NB4 (cell line): ENCODE measurements around the gene ANKS1B.

Experiments used
- DNase-seq: peaks from one replicate; pipeline ENCODE4 v3.0.0; 2010; ENCODE audit warnings: low read depth
- H3K4me3 ChIP-seq: one replicate; pipeline ENCODE4 v1.5.1; 2011; ENCODE audit warnings: mild to moderate bottlenecking, low read depth, low read length, moderate library complexity
- MYC ChIP-seq: IDR thresholded peaks from 2 replicates; pipeline ENCODE4 v1.6.1; 2011; ENCODE audit warnings: low read depth, low read length
- POLR2A ChIP-seq: IDR thresholded peaks from 2 replicates; pipeline ENCODE4 v1.6.1; 2011; ENCODE audit warnings: mild to moderate bottlenecking; ENCODE audit not compliant: insufficient read length; ENCODE audit errors: extremely low read depth
- TF ChIP-seq, protein P1 (sequence below): IDR thresholded peaks from 2 replicates; pipeline ENCODE4 v1.6.1; 2011; ENCODE audit warnings: low read depth, low read length
- TF ChIP-seq, protein P2 (sequence below): IDR thresholded peaks from one replicate; pipeline ENCODE4 v1.5.1; 2012; ENCODE audit warnings: low read depth, low read length

Gene ANKS1B

DNA sequence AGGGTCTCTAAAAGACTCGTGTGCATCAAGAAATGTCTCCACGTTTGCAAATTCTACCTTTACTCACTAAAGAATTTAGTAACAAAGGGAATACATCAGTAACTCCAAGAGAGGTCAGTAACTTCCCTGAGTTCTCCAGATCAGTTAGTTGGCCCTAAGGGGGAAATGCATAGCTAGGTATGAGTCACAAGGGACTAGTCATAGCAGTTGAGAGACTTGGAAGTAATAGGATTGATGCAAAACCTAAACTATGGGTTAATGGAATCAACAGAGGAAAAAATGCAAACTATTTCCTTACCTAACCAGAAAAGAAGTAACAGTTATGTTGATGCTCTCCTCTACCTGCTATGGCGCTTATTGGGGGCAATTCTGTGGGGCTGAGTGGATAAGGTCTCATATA, 486.0 kb downstream of the ANKS1B start:
- no peak for DNase-seq
- H3K4me3 ChIP-seq, result no peak overlapping the region
- TF ChIP-seq POLR2A, result no peak
- TF ChIP-seq, protein P1, sequence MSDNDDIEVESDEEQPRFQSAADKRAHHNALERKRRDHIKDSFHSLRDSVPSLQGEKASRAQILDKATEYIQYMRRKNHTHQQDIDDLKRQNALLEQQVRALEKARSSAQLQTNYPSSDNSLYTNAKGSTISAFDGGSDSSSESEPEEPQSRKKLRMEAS, result no peak
- no peak for TF ChIP-seq MYC
- TF ChIP-seq, protein P2, sequence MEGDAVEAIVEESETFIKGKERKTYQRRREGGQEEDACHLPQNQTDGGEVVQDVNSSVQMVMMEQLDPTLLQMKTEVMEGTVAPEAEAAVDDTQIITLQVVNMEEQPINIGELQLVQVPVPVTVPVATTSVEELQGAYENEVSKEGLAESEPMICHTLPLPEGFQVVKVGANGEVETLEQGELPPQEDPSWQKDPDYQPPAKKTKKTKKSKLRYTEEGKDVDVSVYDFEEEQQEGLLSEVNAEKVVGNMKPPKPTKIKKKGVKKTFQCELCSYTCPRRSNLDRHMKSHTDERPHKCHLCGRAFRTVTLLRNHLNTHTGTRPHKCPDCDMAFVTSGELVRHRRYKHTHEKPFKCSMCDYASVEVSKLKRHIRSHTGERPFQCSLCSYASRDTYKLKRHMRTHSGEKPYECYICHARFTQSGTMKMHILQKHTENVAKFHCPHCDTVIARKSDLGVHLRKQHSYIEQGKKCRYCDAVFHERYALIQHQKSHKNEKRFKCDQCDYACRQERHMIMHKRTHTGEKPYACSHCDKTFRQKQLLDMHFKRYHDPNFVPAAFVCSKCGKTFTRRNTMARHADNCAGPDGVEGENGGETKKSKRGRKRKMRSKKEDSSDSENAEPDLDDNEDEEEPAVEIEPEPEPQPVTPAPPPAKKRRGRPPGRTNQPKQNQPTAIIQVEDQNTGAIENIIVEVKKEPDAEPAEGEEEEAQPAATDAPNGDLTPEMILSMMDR, result no peak

DNA sequence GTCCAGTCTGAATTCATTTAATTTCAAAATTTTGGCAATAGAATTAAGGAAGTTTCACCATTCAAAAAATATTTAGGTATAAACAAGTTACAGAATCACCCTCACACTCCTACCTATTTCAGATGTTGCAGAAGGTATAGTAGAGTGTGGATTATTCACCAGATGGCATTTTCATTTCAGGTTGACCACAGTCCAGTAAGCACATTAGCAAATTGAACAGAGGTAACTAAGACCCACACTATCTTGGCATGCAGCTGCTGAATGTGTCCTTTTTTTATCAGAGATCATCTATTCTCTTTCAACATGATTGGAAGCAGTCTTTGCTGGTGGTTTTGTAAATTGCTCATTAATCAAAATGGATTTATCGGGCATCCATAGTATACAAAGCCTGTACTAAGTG, 488.9 kb downstream of the ANKS1B start:
- no peak for DNase-seq
- TF ChIP-seq, protein P1, result no peak
- TF ChIP-seq POLR2A, result no peak
- no peak for TF ChIP-seq MYC
- TF ChIP-seq, protein P2, result no peak
- H3K4me3 ChIP-seq, result no peak overlapping the region

DNA sequence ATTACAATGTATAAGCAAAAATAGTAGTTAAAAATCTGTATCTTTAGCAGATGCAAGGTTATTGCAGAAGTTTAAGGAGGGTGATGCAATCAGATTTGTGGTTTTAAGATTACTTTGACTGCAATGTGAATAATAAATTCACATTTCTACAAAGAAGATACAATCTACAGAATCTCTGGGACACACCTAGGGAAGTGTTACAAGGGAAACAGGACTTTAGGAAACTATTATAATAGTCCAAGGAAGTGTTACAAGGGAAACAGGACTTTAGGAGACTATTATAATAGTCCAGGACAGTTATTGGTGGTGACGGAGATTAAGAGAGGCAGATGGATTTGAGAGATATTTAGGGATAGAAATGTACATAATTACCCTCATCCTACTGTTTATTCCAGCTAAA, 491.5 kb downstream of the ANKS1B start:
- no peak for TF ChIP-seq MYC
- DNase-seq, result no peak
- H3K4me3 ChIP-seq, result no peak overlapping the region

DNA sequence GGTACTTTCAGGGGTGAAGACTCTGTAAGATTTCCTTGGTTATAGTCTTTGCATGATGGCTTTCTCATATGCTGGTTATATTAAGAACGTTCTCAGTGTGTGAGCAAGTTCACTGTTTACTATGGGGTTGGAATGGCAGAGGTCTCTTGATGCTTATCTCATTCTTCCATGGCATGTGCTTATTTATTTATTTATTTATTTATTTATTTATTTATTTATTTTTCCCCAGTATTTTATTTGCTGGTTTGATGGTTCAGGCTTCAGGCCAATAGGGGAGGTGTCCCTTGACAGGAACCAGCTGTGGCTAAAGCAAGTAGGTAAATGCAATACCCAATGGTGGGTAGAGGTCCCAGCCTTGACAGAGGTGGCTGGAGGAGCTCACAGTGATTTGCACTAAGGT, 498.5 kb downstream of the ANKS1B start:
- TF ChIP-seq, protein P2, result no peak
- TF ChIP-seq MYC, result no peak
- TF ChIP-seq POLR2A, result no peak
- TF ChIP-seq, protein P1, result no peak
- H3K4me3 ChIP-seq, result no peak overlapping the region
- DNase-seq, result no peak

DNA sequence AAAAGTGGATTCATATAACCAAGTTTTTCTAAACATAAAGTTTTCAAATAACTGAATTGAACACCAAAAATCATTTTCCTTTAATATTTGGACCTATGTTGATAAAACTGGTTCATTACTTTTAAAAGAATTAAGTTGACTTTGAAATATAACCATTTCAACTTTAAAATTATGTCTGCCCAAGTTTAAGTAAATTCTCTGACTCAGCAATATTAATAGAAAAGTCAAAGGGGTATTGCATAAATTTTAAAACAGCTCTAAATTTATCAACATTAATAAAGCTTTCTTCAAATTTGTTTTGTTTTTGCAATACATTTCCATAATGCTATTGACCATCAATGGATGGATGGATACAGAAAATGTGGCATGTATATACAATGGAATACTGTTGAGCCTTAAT, 505.6 kb downstream of the ANKS1B start:
- no peak overlapping the region for H3K4me3 ChIP-seq
- DNase-seq, result no peak
- TF ChIP-seq MYC (no peak), POLR2A (no peak)
- TF ChIP-seq, protein P2, result no peak
- TF ChIP-seq, protein P1, result no peak

DNA sequence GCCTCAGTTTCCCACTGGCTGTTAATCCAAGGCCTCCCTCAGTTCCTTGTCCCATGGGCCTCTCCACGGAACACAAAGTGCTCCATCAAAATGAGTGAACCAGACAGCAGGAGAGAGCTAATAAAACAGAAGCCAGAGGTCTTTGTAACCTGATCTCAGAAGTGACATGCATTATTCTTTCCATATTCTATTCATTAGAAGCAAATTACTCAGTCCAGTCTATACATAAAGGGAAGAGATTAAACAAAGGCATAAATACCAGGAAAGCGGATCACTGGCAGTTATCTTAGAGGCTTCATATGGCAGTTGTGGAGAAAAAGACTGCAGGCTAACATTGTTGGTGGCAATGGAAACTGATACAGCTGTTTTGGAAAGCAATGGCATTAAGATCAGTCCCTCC, 507.8 kb downstream of the ANKS1B start:
- TF ChIP-seq, protein P2, result no peak
- TF ChIP-seq POLR2A (no peak), MYC (no peak)
- TF ChIP-seq, protein P1, result no peak
- DNase-seq, result no peak
- no peak overlapping the region for H3K4me3 ChIP-seq
